Neural cell (in vitro differentiated cells): ENCODE data around the gene MRGPRD. TPM values are rescaled to one million over a fixed set of nuclear protein-coding genes. Genes with fewer than 3 reads are reported as not detected.

ENCODE experiments used
- H2AFZ ChIP-seq: fragments of 200-600, 300-800 bp; sonication (generic), shearing (Covaris generic); 2 replicates; pipeline ENCODE4 v1.6.0; 2014; ENCODE audit warnings: low read depth, mild to moderate bottlenecking, antibody characterized with exemption, low read length, moderate library complexity
- H3F3A ChIP-seq: fragments of 200-600 bp; shearing (Covaris generic); 2 replicates; pipeline ENCODE4 v1.6.1; 2016; ENCODE audit warnings: mild to moderate bottlenecking, moderate library complexity, mixed read lengths, antibody characterized with exemption, low read length; ENCODE audit not compliant: insufficient read depth, poor library complexity, severe bottlenecking
- H3K27ac ChIP-seq: fragments of 200-600, 300-800 bp; sonication (generic), shearing (Covaris generic); 2 replicates; pipeline ENCODE4 v1.5.1; 2014; ENCODE audit warnings: mild to moderate bottlenecking, low read length, moderate library complexity
- H3K27me3 ChIP-seq: fragments of 300-800, 200-600 bp; sonication (generic), shearing (Covaris generic); 2 replicates; pipeline ENCODE4 v1.6.0; 2014; ENCODE audit warnings: mild to moderate bottlenecking, low read depth, low read length, moderate library complexity; ENCODE audit not compliant: insufficient read depth
- H3K36me3 ChIP-seq: fragments of 300-800, 200-600 bp; sonication (generic), shearing (Covaris generic); 2 replicates; pipeline ENCODE4 v1.5.1; 2014; ENCODE audit warnings: mild to moderate bottlenecking, antibody characterized with exemption, low read length, moderate library complexity; ENCODE audit not compliant: insufficient read depth
- H3K4me2 ChIP-seq: fragments of 300-800, 200-600 bp; sonication (generic), shearing (Covaris generic); 2 replicates; pipeline ENCODE4 v1.6.0; 2014; ENCODE audit warnings: mild to moderate bottlenecking, low read length
- H3K4me3 ChIP-seq: fragments of 300-800, 200-600 bp; sonication (generic), shearing (Covaris generic); 2 replicates; pipeline ENCODE4 v1.5.1; 2014; ENCODE audit warnings: mild to moderate bottlenecking, low read length, moderate library complexity
- H3K79me2 ChIP-seq: fragments of 200-600 bp; shearing (Covaris generic); replicated peaks from 2 replicates; pipeline ENCODE4 v1.6.0; 2014; ENCODE audit warnings: mild to moderate bottlenecking, low read length, moderate library complexity; ENCODE audit not compliant: insufficient read depth
- H3K9ac ChIP-seq: fragments of 300-800, 200-600 bp; sonication (generic), shearing (Covaris generic); 2 replicates; pipeline ENCODE4 v1.6.1; 2016; ENCODE audit warnings: mild to moderate bottlenecking, low read length, mixed read lengths
- H3K9me2 ChIP-seq: fragments of 200-600 bp; shearing (Covaris generic); 2 replicates; pipeline ENCODE4 v1.6.1; 2016; ENCODE audit warnings: mild to moderate bottlenecking, low read length, mixed read lengths; ENCODE audit not compliant: insufficient read depth
- H3K9me3 ChIP-seq: fragments of 200-600, 300-800 bp; sonication (generic), shearing (Covaris generic); 2 replicates; pipeline ENCODE4 v1.6.1; 2016; ENCODE audit warnings: mild to moderate bottlenecking, mixed run types, low read length, moderate library complexity, mixed read lengths
- H4K20me1 ChIP-seq: fragments of 200-600 bp; shearing (Covaris generic); 2 replicates; pipeline ENCODE4 v1.6.1; 2016; ENCODE audit warnings: mild to moderate bottlenecking, mixed run types; ENCODE audit not compliant: insufficient read depth
- CTCF ChIP-seq: fragments of 450-650 bp; IDR thresholded peaks from 2 replicates; pipeline ENCODE4 v1.5.1; 2014; ENCODE audit warnings: antibody characterized with exemption, mild to moderate bottlenecking, moderate library complexity; ENCODE audit not compliant: poor library complexity, severe bottlenecking
- EP300 ChIP-seq: fragments of 450-650 bp; conservative IDR thresholded peaks from 2 replicates; pipeline ENCODE4 v1.6.1; 2014; ENCODE audit warnings: antibody characterized with exemption, mild to moderate bottlenecking, moderate library complexity; ENCODE audit not compliant: poor library complexity, severe bottlenecking
- EZH2 ChIP-seq: fragments of 200-600, 300-800 bp; shearing (Covaris generic), sonication (generic); IDR thresholded peaks from 2 replicates; pipeline ENCODE4 v1.6.1; 2014; ENCODE audit warnings: antibody characterized with exemption, low read length, borderline replicate concordance, mild to moderate bottlenecking; ENCODE audit not compliant: insufficient read depth, poor library complexity, severe bottlenecking
- MXI1 ChIP-seq: fragments of 450-650 bp; conservative IDR thresholded peaks from 2 replicates; pipeline ENCODE4 v1.6.1; 2014; ENCODE audit warnings: antibody characterized with exemption, mild to moderate bottlenecking; ENCODE audit not compliant: poor library complexity, severe bottlenecking
- POLR2AphosphoS5 ChIP-seq: IDR thresholded peaks from 2 replicates; pipeline ENCODE4 v1.6.1; 2012
- RAD21 ChIP-seq: fragments of 450-650 bp; conservative IDR thresholded peaks from 2 replicates; pipeline ENCODE4 v1.6.1; 2014; ENCODE audit warnings: antibody characterized with exemption, mild to moderate bottlenecking, moderate library complexity
- REST ChIP-seq: IDR thresholded peaks from 2 replicates; pipeline ENCODE4 v1.6.1; 2012; ENCODE audit warnings: borderline replicate concordance
- SMC3 ChIP-seq: fragments of 450-650 bp; conservative IDR thresholded peaks from 2 replicates; pipeline ENCODE4 v1.6.1; 2014; ENCODE audit warnings: antibody characterized with exemption, mild to moderate bottlenecking, moderate library complexity; ENCODE audit not compliant: poor library complexity
- TAF1 ChIP-seq: IDR thresholded peaks from 2 replicates; pipeline ENCODE4 v1.6.1; 2012; ENCODE audit warnings: low read depth
- polyA plus RNA-seq: library from polyadenylated mRNA; depleted of rRNA; stranded (reverse); fragments of >200 nt; gene quantifications from 2 replicates; pipeline ENCODE4 v1.2.3, GENCODE V29; 2014

The MRGPRD gene
- polyA plus RNA-seq, 1 donor from 2014 or later, result not detected

GRCh38 chr11:69013009-69013951 is 32.5 kb upstream of the MRGPRD start, which contains the start of gene MRGPRF:
Gene MRGPRF (minus strand): TSS chr11:69013246. CDS start chr11:69009901, 3,345 bp downstream.
- Histone ChIP-seq H3K9me2 (no peaks in the 10 kb centered on the region), H3K79me2 (no peaks in the 10 kb centered on the region), H3K27ac (no peak within 1 kb of the TSS), H3K4me2 (no peak within 1 kb of the TSS), H4K20me1 (no peaks in the 10 kb centered on the region), H2AFZ (no peak within 1 kb of the TSS), H3K36me3 (no peaks in the 10 kb centered on the region), H3K4me3 (no peak within 1 kb of the TSS), H3F3A (no peaks in the 10 kb centered on the region), H3K27me3 (no peaks in the 10 kb centered on the region), H3K9me3 (no peaks in the 10 kb centered on the region), H3K9ac (no peak within 1 kb of the TSS)
- TF ChIP-seq SMC3, result no peak
- TF ChIP-seq TAF1, result no peak
- no peak for TF ChIP-seq CTCF
- TF ChIP-seq MXI1, result no peak
- TF ChIP-seq REST, result no peak
- no peak for TF ChIP-seq RAD21
- no peak for TF ChIP-seq EP300
- TF ChIP-seq EZH2, result no peak
- TF ChIP-seq POLR2AphosphoS5, result no peak

GRCh38 chr11:69012092-69013008 is 31.6 kb upstream of the MRGPRD start:
- Histone ChIP-seq H3K4me2 (no peak overlapping the region), H2AFZ (no peak overlapping the region), H3K79me2 (no peaks in the 10 kb centered on the region), H3K9ac (no peak overlapping the region), H3K36me3 (no peaks in the 10 kb centered on the region), H3K9me2 (no peaks in the 10 kb centered on the region), H3K27ac (no peak overlapping the region), H3K9me3 (no peaks in the 10 kb centered on the region), H4K20me1 (no peaks in the 10 kb centered on the region), H3K27me3 (no peaks in the 10 kb centered on the region), H3F3A (no peaks in the 10 kb centered on the region), H3K4me3 (no peak overlapping the region)
- TF ChIP-seq MXI1, result no peak
- TF ChIP-seq EZH2, result no peak
- TF ChIP-seq SMC3, result no peak
- TF ChIP-seq CTCF, result no peak
- no peak for TF ChIP-seq TAF1
- TF ChIP-seq REST, result no peak
- TF ChIP-seq POLR2AphosphoS5, result no peak
- TF ChIP-seq RAD21, result no peak
- no peak for TF ChIP-seq EP300
